Gastrocnemius medialis (tissue), 4 donors: Measurements from ENCODE around the gene ZNF627.

ENCODE experiments used
- POLR2A ChIP-seq, 2 donors: fragments of 450-650 bp; IDR thresholded peaks; one replicate each; pipeline ENCODE4 v1.6.1; 2017; ENCODE audit warnings: antibody characterized with exemption in 2 of 2, mild to moderate bottlenecking in 2 of 2, moderate library complexity in 2 of 2
- TF ChIP-seq, protein P1 (sequence below), 5 experiments: fragments of 450-650 bp in 3 of 5; fragments of 200-600 bp in 2 of 5; sonication (generic) in 2 of 5; IDR thresholded peaks in 4 of 5; conservative IDR thresholded peaks in 1 of 5; 1 replicate in 4 of 5; 2 replicates in 1 of 5; pipeline ENCODE4 v1.5.1; 2016 to 2019; ENCODE audit warnings: antibody characterized with exemption in 5 of 5, mild to moderate bottlenecking in 3 of 5, moderate library complexity in 3 of 5

DNA sequence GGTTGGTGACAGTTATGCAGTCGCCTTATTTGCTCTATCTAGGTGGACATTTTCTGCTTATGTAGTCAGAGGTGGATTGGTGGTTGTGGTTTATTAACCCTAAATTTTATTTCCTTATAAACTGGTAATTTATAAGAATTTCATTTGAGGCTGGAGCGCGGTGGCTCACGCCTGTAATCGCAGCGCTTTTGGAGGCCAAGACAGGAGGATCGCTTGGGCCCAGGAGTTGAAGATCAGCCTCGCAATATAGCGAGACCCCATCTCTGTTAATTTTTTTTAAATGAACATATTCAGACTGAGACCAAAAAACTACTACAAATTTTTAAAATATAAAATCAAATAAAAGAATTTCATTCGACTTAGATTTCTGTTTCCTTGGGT, 810 bp downstream of the ZNF627 start:
- no peak for TF ChIP-seq POLR2A (IDR thresholded peaks at IDR 0.05)
- TF ChIP-seq, protein P1, sequence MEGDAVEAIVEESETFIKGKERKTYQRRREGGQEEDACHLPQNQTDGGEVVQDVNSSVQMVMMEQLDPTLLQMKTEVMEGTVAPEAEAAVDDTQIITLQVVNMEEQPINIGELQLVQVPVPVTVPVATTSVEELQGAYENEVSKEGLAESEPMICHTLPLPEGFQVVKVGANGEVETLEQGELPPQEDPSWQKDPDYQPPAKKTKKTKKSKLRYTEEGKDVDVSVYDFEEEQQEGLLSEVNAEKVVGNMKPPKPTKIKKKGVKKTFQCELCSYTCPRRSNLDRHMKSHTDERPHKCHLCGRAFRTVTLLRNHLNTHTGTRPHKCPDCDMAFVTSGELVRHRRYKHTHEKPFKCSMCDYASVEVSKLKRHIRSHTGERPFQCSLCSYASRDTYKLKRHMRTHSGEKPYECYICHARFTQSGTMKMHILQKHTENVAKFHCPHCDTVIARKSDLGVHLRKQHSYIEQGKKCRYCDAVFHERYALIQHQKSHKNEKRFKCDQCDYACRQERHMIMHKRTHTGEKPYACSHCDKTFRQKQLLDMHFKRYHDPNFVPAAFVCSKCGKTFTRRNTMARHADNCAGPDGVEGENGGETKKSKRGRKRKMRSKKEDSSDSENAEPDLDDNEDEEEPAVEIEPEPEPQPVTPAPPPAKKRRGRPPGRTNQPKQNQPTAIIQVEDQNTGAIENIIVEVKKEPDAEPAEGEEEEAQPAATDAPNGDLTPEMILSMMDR (IDR thresholded peaks at IDR 0.05 in 4 of 5, conservative IDR thresholded peaks at IDR 0.05 in 1 of 5) = no peak
